ENCODE data around the gene ADAMTS1.

ADAMTS1 gene

GRCh38 chr21:26811482-26811881, 33.7 kb downstream of the ADAMTS1 start:
- DNase-seq, result no peak

GRCh38 chr21:26810676-26811415, 34.4 kb downstream of the ADAMTS1 start:
- DNase-seq, result no peak

GRCh38 chr21:26810266-26810665, 34.9 kb downstream of the ADAMTS1 start:
- DNase-seq, result no peak

GRCh38 chr21:26809745-26810144, 35.5 kb downstream of the ADAMTS1 start:
- DNase-seq, result no peak

GRCh38 chr21:26806801-26807295, 38.4 kb downstream of the ADAMTS1 start:
- DNase-seq, result no peak

GRCh38 chr21:26804895-26805609, 40.2 kb downstream of the ADAMTS1 start:
- DNase-seq, result no peak

GRCh38 chr21:26801498-26801897, 43.7 kb downstream of the ADAMTS1 start:
- no peak for DNase-seq

- DNase-seq, result no peak
These were observed 44.2 kb downstream of the ADAMTS1 start for GRCh38 chr21:26800970-26801431.

GRCh38 chr21:26800455-26800854, 44.8 kb downstream of the ADAMTS1 start:
- DNase-seq, result no peak

- no peak for DNase-seq
These were observed 45.2 kb downstream of the ADAMTS1 start for GRCh38 chr21:26800001-26800400.

GRCh38 chr21:26798856-26799751, 46.1 kb downstream of the ADAMTS1 start:
- no peak for DNase-seq

- no peak for DNase-seq
These were observed 47.2 kb downstream of the ADAMTS1 start for GRCh38 chr21:26797878-26798456.

GRCh38 chr21:26795866-26796329, 49.3 kb downstream of the ADAMTS1 start:
- DNase-seq, result no peak

GRCh38 chr21:26795412-26795805, 49.8 kb downstream of the ADAMTS1 start:
- DNase-seq, result no peak

GRCh38 chr21:26794597-26795411, 50.4 kb downstream of the ADAMTS1 start:
- no peak for DNase-seq

GRCh38 chr21:26790296-26790695, 54.9 kb downstream of the ADAMTS1 start:
- DNase-seq, result no peak

- no peak for DNase-seq
These were observed 56.4 kb downstream of the ADAMTS1 start for GRCh38 chr21:26788790-26789189.
